Measurements from ENCODE around the gene PAX8. TPM values are rescaled to one million over a fixed set of nuclear protein-coding genes. Genes with fewer than 3 reads are reported as not detected.
"Not testable (repeated sequence)": the region's sequence is repeated elsewhere in the genome, so short reads cannot be mapped to it uniquely, and the experiment has no call there.

Gene PAX8
- total and polyA plus RNA-seq, 2 experiments from 2014 or later: 0.21 to 0.32 TPM

DNA sequence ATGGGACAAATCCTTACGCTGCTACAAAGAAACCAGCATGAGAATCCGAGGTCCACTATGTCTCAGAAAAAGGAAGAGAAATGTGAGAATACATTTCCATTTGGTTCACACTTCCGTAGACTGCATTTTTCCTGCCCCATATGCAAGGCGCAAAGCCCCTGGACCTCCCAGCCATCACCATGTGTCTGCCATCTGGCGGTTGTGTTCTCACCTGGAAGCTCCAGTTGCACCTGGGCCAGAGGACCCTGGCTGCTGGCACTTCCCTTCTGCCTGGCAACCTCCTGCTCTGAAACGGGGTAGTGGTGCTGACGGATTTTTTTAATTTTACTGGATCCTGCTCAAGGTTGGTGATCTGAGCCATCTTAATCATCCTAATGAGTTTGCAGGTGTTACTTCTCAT is 41.4 kb upstream of the PAX8 start:
- H3K27ac ChIP-seq (ENCODE audit: low read depth); H3K4me1 Mint-ChIP-seq; H2AFZ ChIP-seq; H3K27me3 ChIP-seq (ENCODE audit: insufficient read depth); H3K4me3 ChIP-seq; H3K4me1 ChIP-seq (ENCODE audit: insufficient read depth); H3F3A ChIP-seq (replicated peaks; ENCODE audit: low read depth); DNase-seq (ENCODE audit: low spot score); H3K4me2 ChIP-seq; H3K4me3 Mint-ChIP-seq; H3K36me3 Mint-ChIP-seq (ENCODE audit: low read depth); H3K79me2 ChIP-seq (replicated peaks; ENCODE audit: insufficient read depth); H4K20me1 ChIP-seq (replicated peaks; ENCODE audit: insufficient read depth); H3K36me3 ChIP-seq (ENCODE audit: insufficient read depth); H3K9me2 ChIP-seq (ENCODE audit: insufficient read depth); H3K9me3 Mint-ChIP-seq; H3K27ac Mint-ChIP-seq: not testable (repeated sequence)
- TF ChIP-seq, protein P1, sequence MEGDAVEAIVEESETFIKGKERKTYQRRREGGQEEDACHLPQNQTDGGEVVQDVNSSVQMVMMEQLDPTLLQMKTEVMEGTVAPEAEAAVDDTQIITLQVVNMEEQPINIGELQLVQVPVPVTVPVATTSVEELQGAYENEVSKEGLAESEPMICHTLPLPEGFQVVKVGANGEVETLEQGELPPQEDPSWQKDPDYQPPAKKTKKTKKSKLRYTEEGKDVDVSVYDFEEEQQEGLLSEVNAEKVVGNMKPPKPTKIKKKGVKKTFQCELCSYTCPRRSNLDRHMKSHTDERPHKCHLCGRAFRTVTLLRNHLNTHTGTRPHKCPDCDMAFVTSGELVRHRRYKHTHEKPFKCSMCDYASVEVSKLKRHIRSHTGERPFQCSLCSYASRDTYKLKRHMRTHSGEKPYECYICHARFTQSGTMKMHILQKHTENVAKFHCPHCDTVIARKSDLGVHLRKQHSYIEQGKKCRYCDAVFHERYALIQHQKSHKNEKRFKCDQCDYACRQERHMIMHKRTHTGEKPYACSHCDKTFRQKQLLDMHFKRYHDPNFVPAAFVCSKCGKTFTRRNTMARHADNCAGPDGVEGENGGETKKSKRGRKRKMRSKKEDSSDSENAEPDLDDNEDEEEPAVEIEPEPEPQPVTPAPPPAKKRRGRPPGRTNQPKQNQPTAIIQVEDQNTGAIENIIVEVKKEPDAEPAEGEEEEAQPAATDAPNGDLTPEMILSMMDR (conservative IDR thresholded peaks at IDR 0.05; ENCODE audit: low read depth in 2 of 2): peak; percentile 11 to 21; a peak in 1 of 4 replicates
- peak; percentile 47 for ATAC-seq
- peaks cover 16% of the 10 kb centered on the region for H3K27me3 Mint-ChIP-seq (ENCODE audit: insufficient read depth, low read depth, poor library complexity)

GRCh38 chr2:113318941-113319340 is 40.2 kb upstream of the PAX8 start:
- not testable (repeated sequence) for H3K4me3 ChIP-seq; H3K79me2 ChIP-seq (replicated peaks; ENCODE audit: insufficient read depth); H3K36me3 ChIP-seq (ENCODE audit: insufficient read depth); H3K27me3 Mint-ChIP-seq (ENCODE audit: insufficient read depth, low read depth, poor library complexity); H3F3A ChIP-seq (replicated peaks; ENCODE audit: low read depth); H3K27ac Mint-ChIP-seq; H3K27me3 ChIP-seq (ENCODE audit: insufficient read depth); H3K4me3 Mint-ChIP-seq; H3K36me3 Mint-ChIP-seq (ENCODE audit: low read depth); H3K27ac ChIP-seq (ENCODE audit: low read depth); H3K9me2 ChIP-seq (ENCODE audit: insufficient read depth); H3K4me1 ChIP-seq (ENCODE audit: insufficient read depth); H3K9me3 Mint-ChIP-seq; H2AFZ ChIP-seq; DNase-seq (ENCODE audit: low spot score); H3K4me1 Mint-ChIP-seq; H4K20me1 ChIP-seq (replicated peaks; ENCODE audit: insufficient read depth); H3K4me2 ChIP-seq; ATAC-seq

DNA sequence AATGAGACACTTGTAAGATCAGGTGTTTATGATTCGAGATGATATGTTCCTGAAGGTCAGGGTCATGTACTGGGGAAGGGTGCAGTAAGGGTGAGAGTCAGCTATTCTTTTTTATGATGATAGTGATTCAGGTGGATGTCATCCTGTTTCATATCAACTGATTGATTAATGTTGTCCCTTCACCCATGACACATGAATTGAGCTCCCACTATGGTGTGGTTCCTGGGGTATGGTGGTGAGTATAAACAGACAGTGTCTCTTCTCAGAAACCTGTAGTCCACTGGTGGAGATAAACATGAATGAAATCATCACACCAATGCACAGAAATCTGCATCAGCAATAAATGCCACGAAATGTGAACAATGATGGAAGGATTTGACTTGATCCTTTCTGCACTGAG is 37.4 kb upstream of the PAX8 start:
- Mint-ChIP-seq H3K27ac (no peak overlapping the region), H3K4me1 (peaks cover 6% of the 10 kb centered on the region), H3K4me3 (no peak overlapping the region), H3K36me3 (ENCODE audit: low read depth) (no peaks in the 10 kb centered on the region), H3K27me3 (ENCODE audit: insufficient read depth, low read depth, poor library complexity) (peaks cover 2% of the 10 kb centered on the region), H3K9me3 (no peaks in the 10 kb centered on the region)
- no peak for ATAC-seq
- H3K4me2 ChIP-seq: no peak overlapping the region
- H3K4me3 ChIP-seq: no peak overlapping the region
- no peaks in the 10 kb centered on the region for H3K27me3 ChIP-seq (ENCODE audit: insufficient read depth)
- no peaks in the 10 kb centered on the region for H3K79me2 ChIP-seq (replicated peaks; ENCODE audit: insufficient read depth)
- H3K36me3 ChIP-seq (ENCODE audit: insufficient read depth): no peaks in the 10 kb centered on the region
- H3K27ac ChIP-seq (ENCODE audit: low read depth): no peak overlapping the region
- DNase-seq (ENCODE audit: low spot score): no peak
- H3K9me2 ChIP-seq (ENCODE audit: insufficient read depth): no peaks in the 10 kb centered on the region
- no peaks in the 10 kb centered on the region for H4K20me1 ChIP-seq (replicated peaks; ENCODE audit: insufficient read depth)
- H3F3A ChIP-seq (replicated peaks; ENCODE audit: low read depth): no peaks in the 10 kb centered on the region
- H2AFZ ChIP-seq: no peak overlapping the region
- H3K4me1 ChIP-seq (ENCODE audit: insufficient read depth): peaks cover 4% of the 10 kb centered on the region
- TF ChIP-seq, protein P2, sequence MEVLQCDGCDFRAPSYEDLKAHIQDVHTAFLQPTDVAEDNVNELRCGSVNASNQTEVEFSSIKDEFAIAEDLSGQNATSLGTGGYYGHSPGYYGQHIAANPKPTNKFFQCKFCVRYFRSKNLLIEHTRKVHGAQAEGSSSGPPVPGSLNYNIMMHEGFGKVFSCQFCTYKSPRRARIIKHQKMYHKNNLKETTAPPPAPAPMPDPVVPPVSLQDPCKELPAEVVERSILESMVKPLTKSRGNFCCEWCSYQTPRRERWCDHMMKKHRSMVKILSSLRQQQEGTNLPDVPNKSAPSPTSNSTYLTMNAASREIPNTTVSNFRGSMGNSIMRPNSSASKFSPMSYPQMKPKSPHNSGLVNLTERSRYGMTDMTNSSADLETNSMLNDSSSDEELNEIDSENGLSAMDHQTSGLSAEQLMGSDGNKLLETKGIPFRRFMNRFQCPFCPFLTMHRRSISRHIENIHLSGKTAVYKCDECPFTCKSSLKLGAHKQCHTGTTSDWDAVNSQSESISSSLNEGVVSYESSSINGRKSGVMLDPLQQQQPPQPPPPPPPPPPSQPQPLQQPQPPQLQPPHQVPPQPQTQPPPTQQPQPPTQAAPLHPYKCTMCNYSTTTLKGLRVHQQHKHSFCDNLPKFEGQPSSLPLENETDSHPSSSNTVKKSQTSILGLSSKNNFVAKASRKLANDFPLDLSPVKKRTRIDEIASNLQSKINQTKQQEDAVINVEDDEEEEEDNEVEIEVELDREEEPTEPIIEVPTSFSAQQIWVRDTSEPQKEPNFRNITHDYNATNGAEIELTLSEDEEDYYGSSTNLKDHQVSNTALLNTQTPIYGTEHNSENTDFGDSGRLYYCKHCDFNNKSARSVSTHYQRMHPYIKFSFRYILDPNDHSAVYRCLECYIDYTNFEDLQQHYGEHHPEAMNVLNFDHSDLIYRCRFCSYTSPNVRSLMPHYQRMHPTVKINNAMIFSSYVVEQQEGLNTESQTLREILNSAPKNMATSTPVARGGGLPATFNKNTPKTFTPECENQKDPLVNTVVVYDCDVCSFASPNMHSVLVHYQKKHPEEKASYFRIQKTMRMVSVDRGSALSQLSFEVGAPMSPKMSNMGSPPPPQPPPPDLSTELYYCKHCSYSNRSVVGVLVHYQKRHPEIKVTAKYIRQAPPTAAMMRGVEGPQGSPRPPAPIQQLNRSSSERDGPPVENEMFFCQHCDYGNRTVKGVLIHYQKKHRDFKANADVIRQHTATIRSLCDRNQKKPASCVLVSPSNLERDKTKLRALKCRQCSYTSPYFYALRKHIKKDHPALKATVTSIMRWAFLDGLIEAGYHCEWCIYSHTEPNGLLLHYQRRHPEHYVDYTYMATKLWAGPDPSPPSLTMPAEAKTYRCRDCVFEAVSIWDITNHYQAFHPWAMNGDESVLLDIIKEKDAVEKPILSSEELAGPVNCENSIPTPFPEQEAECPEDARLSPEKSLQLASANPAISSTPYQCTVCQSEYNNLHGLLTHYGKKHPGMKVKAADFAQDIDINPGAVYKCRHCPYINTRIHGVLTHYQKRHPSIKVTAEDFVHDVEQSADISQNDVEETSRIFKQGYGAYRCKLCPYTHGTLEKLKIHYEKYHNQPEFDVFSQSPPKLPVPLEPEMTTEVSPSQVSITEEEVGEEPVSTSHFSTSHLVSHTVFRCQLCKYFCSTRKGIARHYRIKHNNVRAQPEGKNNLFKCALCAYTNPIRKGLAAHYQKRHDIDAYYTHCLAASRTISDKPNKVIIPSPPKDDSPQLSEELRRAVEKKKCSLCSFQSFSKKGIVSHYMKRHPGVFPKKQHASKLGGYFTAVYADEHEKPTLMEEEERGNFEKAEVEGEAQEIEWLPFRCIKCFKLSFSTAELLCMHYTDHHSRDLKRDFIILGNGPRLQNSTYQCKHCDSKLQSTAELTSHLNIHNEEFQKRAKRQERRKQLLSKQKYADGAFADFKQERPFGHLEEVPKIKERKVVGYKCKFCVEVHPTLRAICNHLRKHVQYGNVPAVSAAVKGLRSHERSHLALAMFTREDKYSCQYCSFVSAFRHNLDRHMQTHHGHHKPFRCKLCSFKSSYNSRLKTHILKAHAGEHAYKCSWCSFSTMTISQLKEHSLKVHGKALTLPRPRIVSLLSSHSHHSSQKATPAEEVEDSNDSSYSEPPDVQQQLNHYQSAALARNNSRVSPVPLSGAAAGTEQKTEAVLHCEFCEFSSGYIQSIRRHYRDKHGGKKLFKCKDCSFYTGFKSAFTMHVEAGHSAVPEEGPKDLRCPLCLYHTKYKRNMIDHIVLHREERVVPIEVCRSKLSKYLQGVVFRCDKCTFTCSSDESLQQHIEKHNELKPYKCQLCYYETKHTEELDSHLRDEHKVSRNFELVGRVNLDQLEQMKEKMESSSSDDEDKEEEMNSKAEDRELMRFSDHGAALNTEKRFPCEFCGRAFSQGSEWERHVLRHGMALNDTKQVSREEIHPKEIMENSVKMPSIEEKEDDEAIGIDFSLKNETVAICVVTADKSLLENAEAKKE (CRISPR knock-in tag; IDR thresholded peaks at IDR 0.05): no peak
- TF ChIP-seq ZNF331 (CRISPR knock-in tag; IDR thresholded peaks at IDR 0.05; ENCODE audit: low read depth) (no peak), ZNF114 (CRISPR knock-in tag; IDR thresholded peaks at IDR 0.05) (no peak)
- TF ChIP-seq, protein P1 (conservative IDR thresholded peaks at IDR 0.05; ENCODE audit: low read depth in 2 of 2): no peak

Data from GM23338 (cell line).